ENCODE data around the gene SCYL2.
"Not testable (repeated sequence)": the region's sequence is repeated elsewhere in the genome, so short reads cannot be mapped to it uniquely, and the experiment has no call there.

SCYL2 gene

GRCh38 chr12:100308138-100308537, 41.2 kb downstream of the SCYL2 start:
- H3K9me3 ChIP-seq (ENCODE audit: control insufficient read depth in 2 of 2, low read length in 2 of 2); H3K9ac ChIP-seq (ENCODE audit: low read depth in 1 of 2, low read length in 2 of 2); H3K4me3 ChIP-seq (ENCODE audit: low read length in 2 of 2); H3K27me3 ChIP-seq (ENCODE audit: control insufficient read depth in 2 of 2, insufficient read depth in 2 of 2, low read length in 2 of 2); H3K4me1 ChIP-seq (ENCODE audit: control insufficient read depth in 2 of 2, insufficient read depth in 2 of 2, low read length in 2 of 2); H3K27ac ChIP-seq (ENCODE audit: low read depth in 2 of 2, low read length in 2 of 2): not testable (repeated sequence)
- H3K36me3 ChIP-seq (ENCODE audit: control insufficient read depth in 2 of 2, insufficient read depth in 2 of 2, low read length in 2 of 2): peaks cover 21 to 38% of the 10 kb centered on the region in 2 donors

DNA sequence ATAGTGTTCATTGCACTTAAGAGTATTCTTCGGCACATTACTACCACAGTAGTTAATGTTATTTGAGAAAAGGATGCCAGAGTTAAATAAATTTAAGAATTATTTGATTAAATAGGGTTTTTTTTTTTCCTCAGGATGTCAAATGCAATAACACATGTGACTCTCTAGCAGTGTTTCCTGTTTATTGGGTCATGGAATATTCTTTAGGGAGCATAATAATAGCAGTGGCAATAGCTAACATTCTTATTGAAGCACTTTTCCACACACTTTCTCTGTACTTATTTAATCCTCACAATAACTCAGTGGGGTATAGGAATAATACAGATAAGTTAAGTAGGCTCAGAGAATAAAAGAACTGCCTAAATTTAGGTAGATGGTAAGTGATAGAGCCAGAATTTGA, 44.3 kb downstream of the SCYL2 start:
- H3K4me3 ChIP-seq (ENCODE audit: low read length in 2 of 2): no peak overlapping the region
- H3K4me1 ChIP-seq (ENCODE audit: control insufficient read depth in 2 of 2, insufficient read depth in 2 of 2, low read length in 2 of 2): no peaks in the 10 kb centered on the region
- H3K36me3 ChIP-seq (ENCODE audit: control insufficient read depth in 2 of 2, insufficient read depth in 2 of 2, low read length in 2 of 2): peaks cover 32 to 37% of the 10 kb centered on the region in 2 donors
- H3K9ac ChIP-seq (ENCODE audit: low read depth in 1 of 2, low read length in 2 of 2): no peak overlapping the region
- no peak overlapping the region for H3K27ac ChIP-seq (ENCODE audit: low read depth in 2 of 2, low read length in 2 of 2)
- no peaks in the 10 kb centered on the region for H3K27me3 ChIP-seq (ENCODE audit: control insufficient read depth in 2 of 2, insufficient read depth in 2 of 2, low read length in 2 of 2)
- H3K9me3 ChIP-seq (ENCODE audit: control insufficient read depth in 2 of 2, low read length in 2 of 2): no peaks in the 10 kb centered on the region

DNA sequence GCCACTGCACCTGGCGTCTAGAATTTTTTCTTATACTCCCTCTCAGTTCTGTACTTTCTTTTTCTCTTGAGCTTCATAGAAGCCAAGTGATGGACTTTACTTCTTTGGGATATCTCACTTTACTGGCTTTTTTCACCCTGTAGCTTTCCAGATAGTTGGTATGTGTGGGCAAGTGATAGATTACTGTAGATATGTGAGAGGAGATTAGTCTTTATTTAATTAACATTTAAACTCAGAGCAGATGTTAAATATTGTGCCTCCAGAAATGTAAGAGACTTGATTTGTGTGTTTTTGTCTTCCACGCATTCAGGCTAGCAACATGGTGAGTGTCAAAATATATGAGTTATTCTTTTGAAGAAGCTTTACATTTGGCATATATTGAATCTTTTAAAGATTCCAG, 50.4 kb downstream of the SCYL2 start:
- no peak overlapping the region for H3K27ac ChIP-seq (ENCODE audit: low read depth in 2 of 2, low read length in 2 of 2)
- no peak overlapping the region for H3K9ac ChIP-seq (ENCODE audit: low read depth in 1 of 2, low read length in 2 of 2)
- H3K4me3 ChIP-seq (ENCODE audit: low read length in 2 of 2): no peak overlapping the region
- no peaks in the 10 kb centered on the region for H3K27me3 ChIP-seq (ENCODE audit: control insufficient read depth in 2 of 2, insufficient read depth in 2 of 2, low read length in 2 of 2)
- H3K36me3 ChIP-seq (ENCODE audit: control insufficient read depth in 2 of 2, insufficient read depth in 2 of 2, low read length in 2 of 2): peaks cover 32 to 41% of the 10 kb centered on the region in 2 donors
- no peaks in the 10 kb centered on the region for H3K4me1 ChIP-seq (ENCODE audit: control insufficient read depth in 2 of 2, insufficient read depth in 2 of 2, low read length in 2 of 2)
- H3K9me3 ChIP-seq (ENCODE audit: control insufficient read depth in 2 of 2, low read length in 2 of 2): no peaks in the 10 kb centered on the region

DNA sequence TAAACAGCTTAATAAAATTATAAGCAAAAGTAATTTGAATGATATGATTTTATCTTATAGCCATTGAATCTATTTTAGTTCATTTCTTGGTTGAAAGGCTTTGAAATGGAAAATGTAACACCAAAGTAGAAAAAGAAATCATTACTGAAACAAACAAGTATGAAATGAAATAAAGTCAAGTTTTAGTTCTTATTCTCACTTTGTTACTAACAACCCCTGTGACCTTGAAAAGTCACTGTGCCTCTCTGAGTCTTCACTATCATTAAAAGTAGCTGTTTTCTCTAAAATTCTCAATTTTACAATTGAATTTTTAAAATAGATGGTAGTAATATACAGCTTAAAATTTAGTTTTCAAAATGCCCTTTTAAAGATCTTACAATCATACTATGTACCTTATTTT, 57.5 kb downstream of the SCYL2 start:
- Histone ChIP-seq H3K9me3 (ENCODE audit: control insufficient read depth in 2 of 2, low read length in 2 of 2) (no peaks in the 10 kb centered on the region), H3K4me3 (ENCODE audit: low read length in 2 of 2) (no peak overlapping the region), H3K4me1 (ENCODE audit: control insufficient read depth in 2 of 2, insufficient read depth in 2 of 2, low read length in 2 of 2) (no peaks in the 10 kb centered on the region), H3K36me3 (ENCODE audit: control insufficient read depth in 2 of 2, insufficient read depth in 2 of 2, low read length in 2 of 2) (peaks cover 26 to 27% of the 10 kb centered on the region in 2 donors), H3K27ac (ENCODE audit: low read depth in 2 of 2, low read length in 2 of 2) (no peak overlapping the region), H3K27me3 (ENCODE audit: control insufficient read depth in 2 of 2, insufficient read depth in 2 of 2, low read length in 2 of 2) (no peaks in the 10 kb centered on the region), H3K9ac (ENCODE audit: low read depth in 1 of 2, low read length in 2 of 2) (no peak overlapping the region)

DNA sequence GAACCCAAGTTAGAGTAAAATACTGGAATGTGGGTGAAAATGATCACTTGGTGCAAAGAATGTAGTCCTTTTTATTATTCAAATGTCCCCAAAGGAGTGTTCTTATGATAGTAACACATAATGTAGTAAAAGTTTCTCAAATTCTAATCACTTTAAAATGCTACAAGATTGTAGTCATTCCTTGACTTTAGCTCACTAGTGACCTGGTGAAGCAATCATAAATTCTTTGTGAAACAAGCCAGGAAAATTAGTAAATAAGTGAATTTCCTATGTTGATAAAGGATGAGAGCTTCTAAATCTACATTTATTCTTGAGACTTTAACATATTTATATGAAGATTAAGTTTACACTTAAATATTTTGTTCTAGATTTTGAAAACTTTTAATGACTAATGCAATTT, 59.2 kb downstream of the SCYL2 start:
- H3K4me1 ChIP-seq (ENCODE audit: control insufficient read depth in 2 of 2, insufficient read depth in 2 of 2, low read length in 2 of 2): no peaks in the 10 kb centered on the region
- H3K4me3 ChIP-seq (ENCODE audit: low read length in 2 of 2): no peak overlapping the region
- H3K36me3 ChIP-seq (ENCODE audit: control insufficient read depth in 2 of 2, insufficient read depth in 2 of 2, low read length in 2 of 2): peaks cover 25 to 28% of the 10 kb centered on the region in 2 donors
- H3K27ac ChIP-seq (ENCODE audit: low read depth in 2 of 2, low read length in 2 of 2): no peak overlapping the region
- no peaks in the 10 kb centered on the region for H3K9me3 ChIP-seq (ENCODE audit: control insufficient read depth in 2 of 2, low read length in 2 of 2)
- H3K27me3 ChIP-seq (ENCODE audit: control insufficient read depth in 2 of 2, insufficient read depth in 2 of 2, low read length in 2 of 2): no peaks in the 10 kb centered on the region
- H3K9ac ChIP-seq (ENCODE audit: low read depth in 1 of 2, low read length in 2 of 2): no peak overlapping the region

DNA sequence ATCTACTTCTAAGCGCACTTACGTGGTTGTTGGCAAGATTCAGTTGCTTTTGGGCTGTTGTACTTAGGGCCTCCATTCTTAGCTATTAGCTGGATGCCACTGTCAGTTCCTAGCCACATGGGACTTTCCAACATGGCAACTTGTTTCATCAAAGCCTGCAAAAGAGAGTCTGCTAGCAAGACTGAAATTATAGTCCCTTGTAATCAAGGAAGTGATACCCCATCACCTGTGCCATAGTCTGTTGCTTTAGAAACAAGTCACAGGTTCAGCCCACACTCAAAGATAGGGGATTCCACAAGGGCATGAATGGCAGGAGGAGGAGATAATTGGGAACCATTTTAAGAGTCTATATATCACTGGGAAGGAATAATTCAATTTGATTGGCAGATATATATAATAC, 62.8 kb downstream of the SCYL2 start:
- H3K9me3 ChIP-seq (ENCODE audit: control insufficient read depth in 2 of 2, low read length in 2 of 2): no peaks in the 10 kb centered on the region
- peaks cover 30% of the 10 kb centered on the region in 2 donors for H3K36me3 ChIP-seq (ENCODE audit: control insufficient read depth in 2 of 2, insufficient read depth in 2 of 2, low read length in 2 of 2)
- H3K27me3 ChIP-seq (ENCODE audit: control insufficient read depth in 2 of 2, insufficient read depth in 2 of 2, low read length in 2 of 2): no peaks in the 10 kb centered on the region
- no peak overlapping the region for H3K4me3 ChIP-seq (ENCODE audit: low read length in 2 of 2)
- peaks cover 0 to 3% of the 10 kb centered on the region in 2 donors for H3K4me1 ChIP-seq (ENCODE audit: control insufficient read depth in 2 of 2, insufficient read depth in 2 of 2, low read length in 2 of 2)
- no peak overlapping the region for H3K9ac ChIP-seq (ENCODE audit: low read depth in 1 of 2, low read length in 2 of 2)
- H3K27ac ChIP-seq (ENCODE audit: low read depth in 2 of 2, low read length in 2 of 2): no peak overlapping the region

DNA sequence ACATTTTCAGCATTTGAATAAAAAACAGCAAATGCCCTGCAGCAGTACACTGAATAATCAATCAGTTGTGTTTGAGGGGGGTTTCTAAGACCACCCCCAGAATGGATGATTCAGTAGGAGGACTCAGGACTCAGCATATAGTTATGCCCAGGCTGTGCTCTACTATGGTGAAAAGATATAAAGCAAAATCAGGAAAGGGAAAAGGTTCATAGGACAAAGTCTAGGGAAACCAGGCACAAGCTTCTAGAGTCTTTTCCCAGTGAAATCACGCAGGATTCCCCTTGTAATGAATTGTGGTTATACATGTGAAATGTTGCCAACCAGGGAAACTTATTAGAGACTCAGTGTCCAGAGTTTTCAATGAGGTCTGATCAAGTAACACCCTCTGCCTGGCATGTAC, 64.9 kb downstream of the SCYL2 start:
- no peaks in the 10 kb centered on the region for H3K9me3 ChIP-seq (ENCODE audit: control insufficient read depth in 2 of 2, low read length in 2 of 2)
- H3K27ac ChIP-seq (ENCODE audit: low read depth in 2 of 2, low read length in 2 of 2): no peak overlapping the region
- no peaks in the 10 kb centered on the region for H3K27me3 ChIP-seq (ENCODE audit: control insufficient read depth in 2 of 2, insufficient read depth in 2 of 2, low read length in 2 of 2)
- peaks cover 22 to 37% of the 10 kb centered on the region in 2 donors for H3K36me3 ChIP-seq (ENCODE audit: control insufficient read depth in 2 of 2, insufficient read depth in 2 of 2, low read length in 2 of 2)
- H3K9ac ChIP-seq (ENCODE audit: low read depth in 1 of 2, low read length in 2 of 2): no peak overlapping the region
- no peak overlapping the region for H3K4me3 ChIP-seq (ENCODE audit: low read length in 2 of 2)
- H3K4me1 ChIP-seq (ENCODE audit: control insufficient read depth in 2 of 2, insufficient read depth in 2 of 2, low read length in 2 of 2): peaks cover 0 to 3% of the 10 kb centered on the region in 2 donors

- no peak overlapping the region for H3K4me3 ChIP-seq (ENCODE audit: low read length in 2 of 2)
- peaks cover 0 to 7% of the 10 kb centered on the region in 2 donors for H3K4me1 ChIP-seq (ENCODE audit: control insufficient read depth in 2 of 2, insufficient read depth in 2 of 2, low read length in 2 of 2)
- no peaks in the 10 kb centered on the region for H3K9me3 ChIP-seq (ENCODE audit: control insufficient read depth in 2 of 2, low read length in 2 of 2)
- peaks cover 21 to 38% of the 10 kb centered on the region in 2 donors for H3K36me3 ChIP-seq (ENCODE audit: control insufficient read depth in 2 of 2, insufficient read depth in 2 of 2, low read length in 2 of 2)
- H3K27me3 ChIP-seq (ENCODE audit: control insufficient read depth in 2 of 2, insufficient read depth in 2 of 2, low read length in 2 of 2): no peaks in the 10 kb centered on the region
- H3K9ac ChIP-seq (ENCODE audit: low read depth in 1 of 2, low read length in 2 of 2): no peak overlapping the region
- no peak overlapping the region for H3K27ac ChIP-seq (ENCODE audit: low read depth in 2 of 2, low read length in 2 of 2)
Observed at GRCh38 chr12:100332852-100333251, 65.9 kb downstream of the SCYL2 start.

- peaks cover 0 to 7% of the 10 kb centered on the region in 2 donors for H3K4me1 ChIP-seq (ENCODE audit: control insufficient read depth in 2 of 2, insufficient read depth in 2 of 2, low read length in 2 of 2)
- no peaks in the 10 kb centered on the region for H3K9me3 ChIP-seq (ENCODE audit: control insufficient read depth in 2 of 2, low read length in 2 of 2)
- H3K9ac ChIP-seq (ENCODE audit: low read depth in 1 of 2, low read length in 2 of 2): no peak overlapping the region
- no peak overlapping the region for H3K4me3 ChIP-seq (ENCODE audit: low read length in 2 of 2)
- no peak overlapping the region for H3K27ac ChIP-seq (ENCODE audit: low read depth in 2 of 2, low read length in 2 of 2)
- H3K27me3 ChIP-seq (ENCODE audit: control insufficient read depth in 2 of 2, insufficient read depth in 2 of 2, low read length in 2 of 2): no peaks in the 10 kb centered on the region
- peaks cover 16 to 37% of the 10 kb centered on the region in 2 donors for H3K36me3 ChIP-seq (ENCODE audit: control insufficient read depth in 2 of 2, insufficient read depth in 2 of 2, low read length in 2 of 2)
Observed at GRCh38 chr12:100337299-100337698, 70.3 kb downstream of the SCYL2 start.

DNA sequence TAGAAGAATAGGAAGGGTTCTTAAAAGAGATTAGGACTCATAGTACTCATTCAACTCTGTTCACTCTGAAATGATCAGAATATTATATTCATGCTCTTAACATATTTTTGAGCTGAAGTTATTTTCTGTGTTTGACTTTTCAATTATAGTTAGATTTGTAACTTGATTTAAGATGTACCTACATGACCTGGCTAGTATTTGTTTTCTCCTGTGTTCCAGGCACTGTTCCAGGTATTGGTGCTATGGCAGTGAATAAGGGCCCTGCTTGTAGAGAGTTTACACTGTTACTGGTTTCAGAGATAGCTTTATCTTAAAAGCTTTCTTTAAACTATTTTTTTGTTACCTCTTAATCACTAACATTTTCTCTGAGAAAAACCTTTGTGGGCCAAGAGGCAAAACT, 70.8 kb downstream of the SCYL2 start:
- no peak overlapping the region for H3K9ac ChIP-seq (ENCODE audit: low read depth in 1 of 2, low read length in 2 of 2)
- H3K9me3 ChIP-seq (ENCODE audit: control insufficient read depth in 2 of 2, low read length in 2 of 2): no peaks in the 10 kb centered on the region
- peaks cover 0 to 7% of the 10 kb centered on the region in 2 donors for H3K4me1 ChIP-seq (ENCODE audit: control insufficient read depth in 2 of 2, insufficient read depth in 2 of 2, low read length in 2 of 2)
- H3K27ac ChIP-seq (ENCODE audit: low read depth in 2 of 2, low read length in 2 of 2): no peak overlapping the region
- H3K4me3 ChIP-seq (ENCODE audit: low read length in 2 of 2): no peak overlapping the region
- peaks cover 16 to 37% of the 10 kb centered on the region in 2 donors for H3K36me3 ChIP-seq (ENCODE audit: control insufficient read depth in 2 of 2, insufficient read depth in 2 of 2, low read length in 2 of 2)
- no peaks in the 10 kb centered on the region for H3K27me3 ChIP-seq (ENCODE audit: control insufficient read depth in 2 of 2, insufficient read depth in 2 of 2, low read length in 2 of 2)

- no peak overlapping the region for H3K9ac ChIP-seq (ENCODE audit: low read depth in 1 of 2, low read length in 2 of 2)
- H3K4me3 ChIP-seq (ENCODE audit: low read length in 2 of 2): no peak overlapping the region
- peaks cover 16 to 31% of the 10 kb centered on the region in 2 donors for H3K36me3 ChIP-seq (ENCODE audit: control insufficient read depth in 2 of 2, insufficient read depth in 2 of 2, low read length in 2 of 2)
- no peaks in the 10 kb centered on the region for H3K27me3 ChIP-seq (ENCODE audit: control insufficient read depth in 2 of 2, insufficient read depth in 2 of 2, low read length in 2 of 2)
- H3K27ac ChIP-seq (ENCODE audit: low read depth in 2 of 2, low read length in 2 of 2): no peak overlapping the region
- peaks cover 0 to 4% of the 10 kb centered on the region in 2 donors for H3K4me1 ChIP-seq (ENCODE audit: control insufficient read depth in 2 of 2, insufficient read depth in 2 of 2, low read length in 2 of 2)
- no peaks in the 10 kb centered on the region for H3K9me3 ChIP-seq (ENCODE audit: control insufficient read depth in 2 of 2, low read length in 2 of 2)
Observed at GRCh38 chr12:100339071-100339470, 72.1 kb downstream of the SCYL2 start.

Measured in mucosa of rectum (tissue), 2 donors.